SK-N-SH treated with all-trans-retinoic acid at 6 μM for 48 hours (cell line): ENCODE measurements around the gene RPL41.

Experiments used
- ARNTL ChIP-seq: fragments of 450-650 bp; formaldehyde crosslinking; IDR thresholded peaks from 2 replicates; pipeline ENCODE4 v1.5.0; 2020; ENCODE audit warnings: low read depth, mild to moderate bottlenecking, moderate library complexity, borderline replicate concordance
- CREB5 ChIP-seq: fragments of 250-450 bp; sonication (Bioruptor Pico); IDR thresholded peaks from 2 replicates; pipeline ENCODE4 v1.5.1; 2020; ENCODE audit warnings: low read depth, mild to moderate bottlenecking, moderate library complexity
- OSR1 ChIP-seq: fragments of 250-450 bp; sonication (Bioruptor Pico); IDR thresholded peaks from 2 replicates; pipeline ENCODE4 v1.8.0; 2022; ENCODE audit warnings: moderate library complexity, mild to moderate bottlenecking, inconsistent platforms
- PATZ1 ChIP-seq: fragments of 250-450 bp; sonication (Bioruptor Pico); IDR thresholded peaks from 2 replicates; pipeline ENCODE4 v1.8.0; 2020; ENCODE audit warnings: mild to moderate bottlenecking, moderate library complexity, borderline replicate concordance
- POU6F1 ChIP-seq: fragments of 250-450 bp; sonication (Bioruptor Pico); IDR thresholded peaks from 2 replicates; pipeline ENCODE4 v1.8.0; 2021; ENCODE audit warnings: low read depth, mild to moderate bottlenecking, moderate library complexity, borderline replicate concordance
- RARB ChIP-seq: fragments of 250-450 bp; sonication (Bioruptor Pico); IDR thresholded peaks from 2 replicates; pipeline ENCODE4 v1.8.0; 2021; ENCODE audit warnings: mild to moderate bottlenecking, moderate library complexity
- SNAI2 ChIP-seq: fragments of 250-450 bp; sonication (Bioruptor Pico); IDR thresholded peaks from 2 replicates; pipeline ENCODE4 v1.5.0; 2020; ENCODE audit warnings: mild to moderate bottlenecking, moderate library complexity
- TCF4 ChIP-seq: fragments of 250-450 bp; sonication (Bioruptor Pico); IDR thresholded peaks from 2 replicates; pipeline ENCODE4 v1.8.0; 2021; ENCODE audit warnings: mild to moderate bottlenecking, moderate library complexity, borderline replicate concordance
- TOX ChIP-seq: fragments of 250-450 bp; sonication (Bioruptor Pico); IDR thresholded peaks from 2 replicates; pipeline ENCODE4 v1.8.0; 2021; ENCODE audit warnings: mild to moderate bottlenecking, moderate library complexity, borderline replicate concordance
- TSHZ2 ChIP-seq: fragments of 250-450 bp; sonication (Bioruptor Pico); IDR thresholded peaks from 2 replicates; pipeline ENCODE4 v1.5.0; 2020; ENCODE audit warnings: mild to moderate bottlenecking, moderate library complexity
- ZFP3 ChIP-seq: fragments of 250-450 bp; sonication (Bioruptor Pico); IDR thresholded peaks from 2 replicates; pipeline ENCODE4 v1.5.0; 2020; ENCODE audit warnings: mild to moderate bottlenecking, moderate library complexity
- ZNF8 ChIP-seq: fragments of 450-650 bp; formaldehyde crosslinking; IDR thresholded peaks from 2 replicates; pipeline ENCODE4 v1.5.0; 2020; ENCODE audit warnings: mild to moderate bottlenecking, moderate library complexity

GRCh38 chr12:56103823-56104108 lies 12.7 kb upstream of the RPL41 start:
- no peak for TF ChIP-seq PATZ1 (CRISPR knock-in tag)
- TF ChIP-seq ARNTL (CRISPR knock-in tag): no peak
- no peak for TF ChIP-seq TOX (CRISPR knock-in tag)
- no peak for TF ChIP-seq CREB5
- no peak for TF ChIP-seq POU6F1 (CRISPR knock-in tag)
- TF ChIP-seq TCF4 (CRISPR knock-in tag): no peak
- TF ChIP-seq ZFP3: no peak
- no peak for TF ChIP-seq ZNF8
- TF ChIP-seq OSR1 (CRISPR knock-in tag): no peak
- no peak for TF ChIP-seq SNAI2 (CRISPR knock-in tag)
- no peak for TF ChIP-seq RARB (CRISPR knock-in tag)
- no peak for TF ChIP-seq TSHZ2
